B cell (primary cell): ENCODE data around the gene GALNT17. TPM values are rescaled to one million over a fixed set of nuclear protein-coding genes. Genes with fewer than 3 reads are reported as not detected.
"Not testable (repeated sequence)": the region's sequence is repeated elsewhere in the genome, so short reads cannot be mapped to it uniquely, and the experiment has no call there.

Source experiments
- ATAC-seq: fragments of 200-7000 bp; cut with Tn5 transposase; one replicate; pipeline ENCODE4 v1.10.0; 2021; ENCODE audit warnings: low read depth, mild to moderate bottlenecking, moderate number of reproducible peaks, moderate library complexity
- CTCF ChIA-PET: fragments of 350-600 bp; sonication (Branson Sonifier 250); formaldehyde crosslinking; loops from one replicate; lab custom pipeline; 2021; ENCODE audit warnings: antibody characterized with exemption, inconsistent platforms; lab: Charles Lee
- POLR2A ChIA-PET: fragments of 350-600 bp; sonication (Branson Sonifier 250); formaldehyde crosslinking; loops from one replicate; lab custom pipeline; 2021; ENCODE audit warnings: antibody characterized with exemption; lab: Charles Lee
- DNase-seq: peaks from one replicate; pipeline ENCODE4 v3.0.0; 2013
- H2AFZ ChIP-seq: 2 replicates; pipeline ENCODE4 v1.6.1; 2012; ENCODE audit warnings: mild to moderate bottlenecking, low read depth, low read length; ENCODE audit not compliant: insufficient read depth, poor library complexity, severe bottlenecking
- H3K27ac ChIP-seq, 2 donors: 1 replicate in 1 of 2; 2 replicates in 1 of 2; pipeline ENCODE4 v1.5.1; 2012 to 2013; ENCODE audit warnings: low read length in 2 of 2, mild to moderate bottlenecking in 2 of 2, moderate library complexity in 1 of 2
- H3K27me3 ChIP-seq, 4 experiments: fragments of 200-600 bp in 1 of 4; sonication (generic) in 1 of 4; replicated peaks in 1 of 4; 1 replicate in 2 of 4; 2 replicates in 2 of 4; pipeline versions ENCODE4 v1.6.1 to v1.7.0; 2013 to 2016; ENCODE audit warnings: low read length in 3 of 4, mild to moderate bottlenecking in 2 of 4, mixed read lengths in 1 of 4, moderate library complexity in 1 of 4; ENCODE audit not compliant: insufficient read depth in 4 of 4, control insufficient read depth in 3 of 4; ENCODE audit errors: control extremely low read depth in 1 of 4
- H3K36me3 ChIP-seq, 2 experiments: replicated peaks in 1 of 2; 1 replicate in 1 of 2; 2 replicates in 1 of 2; pipeline versions ENCODE4 v1.6.1 to v1.7.1; 2013; ENCODE audit warnings: low read length in 1 of 2; ENCODE audit not compliant: insufficient read depth in 2 of 2, control insufficient read depth in 1 of 2; ENCODE audit errors: control extremely low read depth in 1 of 2, extremely low read depth in 1 of 2
- H3K4me1 ChIP-seq, 2 donors: fragments of 200-600 bp in 1 of 2; sonication (generic) in 1 of 2; 1 replicate in 1 of 2; 2 replicates in 1 of 2; pipeline versions ENCODE4 v1.5.1 to v1.6.1; 2013 to 2017; ENCODE audit warnings: low read length in 2 of 2; ENCODE audit not compliant: control insufficient read depth in 2 of 2, insufficient read depth in 2 of 2
- H3K4me2 ChIP-seq: replicated peaks from 2 replicates; pipeline ENCODE3; 2012; ENCODE audit warnings: mild to moderate bottlenecking, low read depth, low read length; ENCODE audit not compliant: poor library complexity, severe bottlenecking
- H3K4me3 ChIP-seq, 5 experiments: fragments of 200-600 bp in 1 of 5; sonication (generic) in 1 of 5; 1 replicate in 3 of 5; 2 replicates in 2 of 5; pipeline versions ENCODE4 v1.5.1 to v1.7.0; 2011 to 2016; ENCODE audit warnings: low read length in 4 of 5, mild to moderate bottlenecking in 4 of 5, low read depth in 2 of 5, control low read depth in 1 of 5, moderate library complexity in 1 of 5; ENCODE audit not compliant: insufficient read depth in 1 of 5; ENCODE audit errors: control extremely low read depth in 1 of 5, extremely low read depth in 1 of 5
- H3K79me2 ChIP-seq: fragments of 200-600 bp; sonication (generic); one replicate; pipeline ENCODE4 v1.6.0; 2016; ENCODE audit warnings: low read length; ENCODE audit not compliant: control insufficient read depth, insufficient read depth
- H3K9ac ChIP-seq: fragments of 200-600 bp; sonication (generic); 2 replicates; pipeline ENCODE4 v1.6.1; 2017; ENCODE audit warnings: mild to moderate bottlenecking, low read length, moderate library complexity
- H3K9me3 ChIP-seq, 3 donors: one replicate each; pipeline versions ENCODE4 v1.6.1 to v1.7.1; 2013; ENCODE audit warnings: low read length in 2 of 3; ENCODE audit not compliant: control insufficient read depth in 2 of 3, insufficient read depth in 1 of 3; ENCODE audit errors: control extremely low read depth in 1 of 3
- H4K20me1 ChIP-seq: 2 replicates; pipeline ENCODE4 v1.6.0; 2012; ENCODE audit warnings: mild to moderate bottlenecking, low read length; ENCODE audit not compliant: insufficient read depth, control insufficient read depth, poor library complexity, severe bottlenecking
- H3K27ac Mint-ChIP-seq: one replicate; pipeline ENCODE4 v1.8.0; 2021; ENCODE audit warnings: mixed read lengths
- H3K27me3 Mint-ChIP-seq: one replicate; pipeline ENCODE4 v1.8.0; 2021; ENCODE audit warnings: mixed read lengths
- H3K4me1 Mint-ChIP-seq: one replicate; pipeline ENCODE4 v1.8.0; 2021; ENCODE audit warnings: mixed read lengths
- H3K4me3 Mint-ChIP-seq: one replicate; pipeline ENCODE4 v1.8.0; 2021; ENCODE audit warnings: mixed read lengths
- H3K9me3 Mint-ChIP-seq: one replicate; pipeline ENCODE4 v1.8.0; 2022; ENCODE audit warnings: mixed read lengths; ENCODE audit not compliant: insufficient read depth
- EZH2 ChIP-seq: IDR thresholded peaks from 2 replicates; pipeline ENCODE4 v1.6.1; 2012; ENCODE audit warnings: borderline replicate concordance, low read depth, mild to moderate bottlenecking, moderate library complexity, low read length; ENCODE audit not compliant: insufficient read depth, poor library complexity, severe bottlenecking
- WGBS: methylation state at CpG from one replicate; pipeline ENCODE4 v1.1.5; 2013; ENCODE audit warnings: missing lambda C conversion rate; ENCODE audit not compliant: insufficient coverage; 5-methylcytosine and 5-hydroxymethylcytosine counted together
- intact Hi-C: fragments of 100-400 bp; cut with micrococcal nuclease; formaldehyde crosslinking; loops from one replicate; pipeline ENCODE4 v1.10.0; 2022
- polyA plus RNA-seq: library from polyadenylated mRNA; depleted of rRNA; stranded (reverse); fragments of >200 nt; gene quantifications from 2 replicates; pipeline ENCODE4 v1.2.3, GENCODE V29; 2012
- total RNA-seq, 2 donors: library from RNA; stranded (reverse); fragments of 120-200 nt in 1 of 2; gene quantifications; 1 replicate in 1 of 2; 2 replicates in 1 of 2; pipeline versions ENCODE4 v1.2.3 to v1.2.4, GENCODE V29; 2013 to 2022
- TF ChIP-seq, protein P1 (sequence below): fragments of 200-600 bp; IDR thresholded peaks from one replicate; pipeline ENCODE4 v1.8.0; 2022; ENCODE audit warnings: antibody characterized with exemption, mild to moderate bottlenecking

GALNT17 gene
- total and polyA plus RNA-seq, 2 donors (not counting 1 experiment from before 2014, with no cell fraction given), result not detected

DNA sequence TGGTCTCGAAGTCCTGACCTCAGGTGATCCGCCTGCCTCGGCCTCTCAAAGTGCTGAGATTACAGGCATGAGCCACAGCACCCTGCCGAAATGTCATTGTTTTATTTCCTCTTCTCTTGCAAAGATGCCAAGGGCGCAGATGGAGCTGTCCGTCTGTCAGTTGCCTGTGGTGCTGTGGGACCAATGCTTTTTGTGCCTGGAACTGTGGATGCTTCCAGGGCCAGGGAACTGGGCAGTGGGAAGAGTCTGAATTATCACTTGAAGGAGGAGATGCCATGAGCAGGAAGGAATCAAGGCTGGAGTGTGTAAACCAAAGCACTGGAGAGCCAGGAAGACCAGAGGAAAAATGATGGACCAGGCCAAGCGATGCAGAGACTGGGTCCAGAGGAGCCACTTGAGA lies 459.9 kb downstream of the GALNT17 start:
- ChIA-PET CTCF (no interaction called here), POLR2A (no interaction called here)
- intact Hi-C loops, result no loop called here
- H3K79me2 ChIP-seq, result no peaks in the 10 kb centered on the region
- H3K27me3 Mint-ChIP-seq, result no peaks in the 10 kb centered on the region
- no peaks in the 10 kb centered on the region for H3K27me3 ChIP-seq
- peaks cover 7% of the 10 kb centered on the region for H3K9me3 Mint-ChIP-seq
- no peak overlapping the region for H3K4me3 Mint-ChIP-seq
- TF ChIP-seq, protein P1, sequence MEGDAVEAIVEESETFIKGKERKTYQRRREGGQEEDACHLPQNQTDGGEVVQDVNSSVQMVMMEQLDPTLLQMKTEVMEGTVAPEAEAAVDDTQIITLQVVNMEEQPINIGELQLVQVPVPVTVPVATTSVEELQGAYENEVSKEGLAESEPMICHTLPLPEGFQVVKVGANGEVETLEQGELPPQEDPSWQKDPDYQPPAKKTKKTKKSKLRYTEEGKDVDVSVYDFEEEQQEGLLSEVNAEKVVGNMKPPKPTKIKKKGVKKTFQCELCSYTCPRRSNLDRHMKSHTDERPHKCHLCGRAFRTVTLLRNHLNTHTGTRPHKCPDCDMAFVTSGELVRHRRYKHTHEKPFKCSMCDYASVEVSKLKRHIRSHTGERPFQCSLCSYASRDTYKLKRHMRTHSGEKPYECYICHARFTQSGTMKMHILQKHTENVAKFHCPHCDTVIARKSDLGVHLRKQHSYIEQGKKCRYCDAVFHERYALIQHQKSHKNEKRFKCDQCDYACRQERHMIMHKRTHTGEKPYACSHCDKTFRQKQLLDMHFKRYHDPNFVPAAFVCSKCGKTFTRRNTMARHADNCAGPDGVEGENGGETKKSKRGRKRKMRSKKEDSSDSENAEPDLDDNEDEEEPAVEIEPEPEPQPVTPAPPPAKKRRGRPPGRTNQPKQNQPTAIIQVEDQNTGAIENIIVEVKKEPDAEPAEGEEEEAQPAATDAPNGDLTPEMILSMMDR, result no peak
- no peak for TF ChIP-seq EZH2
- no peak overlapping the region for H3K9ac ChIP-seq
- no peak for DNase-seq
- no peak overlapping the region for H3K4me3 ChIP-seq
- H2AFZ ChIP-seq, result no peak overlapping the region
- no peaks in the 10 kb centered on the region for H3K36me3 ChIP-seq
- H3K27ac ChIP-seq, result no peak overlapping the region
- 90% methylated on average over 7 of the region's 7 CpGs for WGBS
- no peaks in the 10 kb centered on the region for H3K4me1 Mint-ChIP-seq
- H3K9me3 ChIP-seq, result peaks cover 0 to 12% (median 0%) of the 10 kb centered on the region in 3 donors
- H4K20me1 ChIP-seq, result no peaks in the 10 kb centered on the region
- no peak overlapping the region for H3K27ac Mint-ChIP-seq
- no peak for ATAC-seq
- no peaks in the 10 kb centered on the region for H3K4me1 ChIP-seq
- H3K4me2 ChIP-seq, result no peak overlapping the region

- H3K4me1 Mint-ChIP-seq, H3K4me3 ChIP-seq, H3K27ac Mint-ChIP-seq, ATAC-seq, H3K27me3 ChIP-seq, H2AFZ ChIP-seq, DNase-seq, H3K9ac ChIP-seq, H3K27me3 Mint-ChIP-seq, intact Hi-C loops, H4K20me1 ChIP-seq, CTCF ChIA-PET, H3K36me3 ChIP-seq, H3K4me1 ChIP-seq, H3K27ac ChIP-seq, H3K9me3 Mint-ChIP-seq, H3K79me2 ChIP-seq, POLR2A ChIA-PET, H3K4me3 Mint-ChIP-seq, H3K4me2 ChIP-seq: not testable (repeated sequence)
- H3K9me3 ChIP-seq, result peaks cover 0 to 15% (median 0%) of the 10 kb centered on the region in 3 donors
- no CpG with 5 or more reads among the region's 4 CpGs for WGBS
Observed at GRCh38 chr7:71592388-71592787, 460.4 kb downstream of the GALNT17 start.
